Measurements from ENCODE around the gene COASY.

GRCh38 chr17:42571435-42572225 lies 9.7 kb downstream of the COASY start:
- TF ChIP-seq POLR2AphosphoS5 (IDR thresholded peaks at IDR 0.05; ENCODE audit: low read depth, low read length) (no peak), POLR2A (IDR thresholded peaks at IDR 0.05; ENCODE audit: low read depth, low read length) (no peak), TAF1 (IDR thresholded peaks at IDR 0.05; ENCODE audit: borderline replicate concordance, low read depth, low read length) (no peak)

Measured in GM12892 (cell line).